ENCODE data around the gene SETMAR. TPM values are rescaled to one million over a fixed set of nuclear protein-coding genes. Genes with fewer than 3 reads are reported as not detected.
A peak's percentile ranks its signal among the peaks of the same experiment; 100 is the strongest.

Gene SETMAR
- total and polyA plus RNA-seq, 2 of the 4 experiments (the other 2 are of a cell fraction), result 12.7 to 18.1 TPM

DNA sequence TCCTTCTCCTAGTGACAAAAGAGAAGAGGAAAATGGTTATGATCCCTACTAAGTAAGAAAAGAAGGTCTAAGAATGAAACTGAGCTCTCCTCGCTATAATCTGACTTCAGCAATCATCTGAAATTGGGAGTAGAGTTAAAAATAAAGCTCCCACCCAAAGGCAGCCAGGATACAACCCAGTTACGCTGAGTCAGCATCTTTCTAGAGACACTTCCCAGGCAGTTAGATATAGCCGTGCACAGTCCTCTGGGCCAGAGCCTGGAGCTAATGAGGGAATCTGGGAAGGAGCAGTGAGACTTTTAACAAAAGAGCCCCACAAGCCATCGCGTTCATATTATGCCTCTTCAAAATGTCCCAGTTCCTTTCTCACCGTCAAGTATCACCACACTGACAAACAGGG is 39.1 kb upstream of the SETMAR start:
- H4K5ac ChIP-seq (ENCODE audit: low read depth, low read length), result no peak overlapping the region
- WGBS, 2 experiments (ENCODE audit: extremely low coverage in 2 of 2, insufficient read length in 1 of 2), result no CpG with 5 or more reads among the region's 6 CpGs
- no peak overlapping the region for H3K27ac ChIP-seq (ENCODE audit: insufficient read depth, low read length)
- intact Hi-C loops (cut with micrococcal nuclease), result no loop called here
- peaks cover 2% of the 10 kb centered on the region; the same call in 1 of the 2 replicates for H3K9me3 ChIP-seq (ENCODE audit: control insufficient read depth, insufficient read depth, low read length)
- H3K9ac ChIP-seq (ENCODE audit: low read depth, low read length), result no peak overlapping the region
- no peak overlapping the region for H3K23ac ChIP-seq (ENCODE audit: low read depth, low read length)
- ATAC-seq (ENCODE audit: low read depth) (no peak), DNase-seq (no peak)
- no peak overlapping the region for H3K14ac ChIP-seq (replicated peaks; ENCODE audit: low read depth, low read length)
- no peaks in the 10 kb centered on the region for H3K27me3 ChIP-seq (ENCODE audit: control insufficient read depth, insufficient read depth, low read length)
- no peak overlapping the region for H2BK15ac ChIP-seq (ENCODE audit: low read depth, low read length)
- no peak overlapping the region for H3K4me2 ChIP-seq (ENCODE audit: low read depth, low read length)
- no peak overlapping the region for H4K91ac ChIP-seq (ENCODE audit: insufficient read depth, low read depth, low read length)
- CTCF ChIA-PET, result no interaction called here
- no peak overlapping the region for H3K18ac ChIP-seq (ENCODE audit: low read depth, low read length)
- dilution Hi-C loops (cut with HindIII; ENCODE audit: low sequenced_read_pairs, unreplicated experiment), result no loop called here
- POLR2A ChIA-PET (ENCODE audit: unreplicated experiment), result no interaction called here
- H2BK120ac ChIP-seq (ENCODE audit: low read depth, low read length), result no peak overlapping the region
- no peak overlapping the region for H2AFZ ChIP-seq (replicated peaks; ENCODE audit: low read length, poor library complexity)
- no peak overlapping the region for H3K4me3 ChIP-seq (ENCODE audit: insufficient read depth, low read depth, low read length)
- no peak overlapping the region for H2BK20ac ChIP-seq (ENCODE audit: low read depth, low read length)
- H3K79me1 ChIP-seq (ENCODE audit: low read depth in 1 of 2, low read length in 2 of 2), result no peaks in the 10 kb centered on the region
- in situ Hi-C loops (cut with MboI; ENCODE audit: low sequenced_read_pairs), result no loop called here
- H2AK9ac ChIP-seq (replicated peaks; ENCODE audit: low read depth, low read length, poor library complexity), result no peak overlapping the region
- H4K20me1 ChIP-seq (ENCODE audit: insufficient read depth, low read length), result no peaks in the 10 kb centered on the region
- no peak overlapping the region for H2AK5ac ChIP-seq (ENCODE audit: low read depth, low read length)
- BruUV-seq (replicated peaks), result no TSS peak
- no peaks in the 10 kb centered on the region for H3K36me3 ChIP-seq (ENCODE audit: control insufficient read depth, insufficient read depth, low read length)
- H3K56ac ChIP-seq (ENCODE audit: extremely low read depth, insufficient read depth, low read length), result no peak overlapping the region
- no peak overlapping the region for H3K4ac ChIP-seq (ENCODE audit: low read depth, low read length)
- no peaks in the 10 kb centered on the region for H3K4me1 ChIP-seq (ENCODE audit: control insufficient read depth, insufficient read depth, low read length)
- H4K8ac ChIP-seq (ENCODE audit: low read depth in 2 of 2, low read length in 2 of 2), result no peak overlapping the region
- no peaks in the 10 kb centered on the region for H3K9me1 ChIP-seq (ENCODE audit: insufficient read depth, low read length)
- H2BK5ac ChIP-seq (ENCODE audit: low read depth, low read length, poor library complexity, severe bottlenecking), result no peak overlapping the region
- TF ChIP-seq, protein P1, sequence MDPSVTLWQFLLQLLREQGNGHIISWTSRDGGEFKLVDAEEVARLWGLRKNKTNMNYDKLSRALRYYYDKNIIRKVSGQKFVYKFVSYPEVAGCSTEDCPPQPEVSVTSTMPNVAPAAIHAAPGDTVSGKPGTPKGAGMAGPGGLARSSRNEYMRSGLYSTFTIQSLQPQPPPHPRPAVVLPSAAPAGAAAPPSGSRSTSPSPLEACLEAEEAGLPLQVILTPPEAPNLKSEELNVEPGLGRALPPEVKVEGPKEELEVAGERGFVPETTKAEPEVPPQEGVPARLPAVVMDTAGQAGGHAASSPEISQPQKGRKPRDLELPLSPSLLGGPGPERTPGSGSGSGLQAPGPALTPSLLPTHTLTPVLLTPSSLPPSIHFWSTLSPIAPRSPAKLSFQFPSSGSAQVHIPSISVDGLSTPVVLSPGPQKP (IDR thresholded peaks at IDR 0.05; ENCODE audit: borderline replicate concordance, low read depth, low read length), result no peak
- peak; percentile 99 for TF ChIP-seq MAFK (IDR thresholded peaks at IDR 0.05; ENCODE audit: low read depth, low read length)

Measured in IMR-90 (cell line).